Globus pallidus (tissue), 1 donor: ENCODE measurements around the gene CHN2.

Source experiments
- DNase-seq: peaks from one replicate; pipeline ENCODE4 v3.0.0-alpha.2; 2015; ENCODE audit warnings: low spot score

CHN2 gene

DNA sequence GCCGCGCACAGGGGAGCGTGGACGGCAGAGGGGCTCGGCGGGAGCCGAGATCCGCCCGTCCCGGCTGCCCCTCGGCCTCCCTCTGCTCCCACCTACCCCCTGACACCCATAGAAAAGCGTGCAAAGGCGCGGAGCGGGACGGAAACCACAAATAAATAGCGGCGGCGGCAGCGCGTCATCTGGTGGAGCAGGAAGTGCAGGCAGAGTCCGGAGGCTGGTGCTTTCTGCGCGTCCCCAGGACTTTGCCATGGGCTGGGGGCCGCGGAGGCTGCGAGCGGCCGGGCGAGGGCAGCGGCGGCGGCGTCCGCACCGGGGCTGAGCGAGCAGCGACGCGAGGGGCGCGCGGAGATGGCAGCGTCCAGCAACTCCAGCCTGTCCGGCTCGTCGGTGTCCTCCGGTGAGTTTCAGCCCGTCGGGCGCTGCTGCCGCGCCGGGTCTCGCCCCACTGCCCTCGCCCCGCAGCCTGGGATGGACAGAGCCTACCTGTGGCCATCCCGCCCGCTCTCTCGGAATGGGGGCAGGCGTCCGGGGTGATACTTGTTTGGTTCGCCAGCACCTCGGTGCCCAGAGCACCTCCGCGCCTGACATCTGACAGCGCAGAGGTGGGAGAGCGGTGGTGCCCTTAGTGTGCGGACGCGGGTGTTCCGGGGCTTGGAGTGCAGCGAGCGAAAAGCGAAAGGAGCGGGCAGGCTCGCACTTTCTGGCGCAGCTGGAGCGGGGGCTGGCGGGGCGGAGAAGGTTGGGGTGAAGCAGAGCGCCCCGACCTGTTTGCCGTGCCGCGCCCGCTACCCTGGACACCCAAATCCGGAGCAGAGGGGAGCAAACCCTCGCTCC, at the start of gene CHN2:
Gene CHN2 (plus strand): TSS at position 182 of the 834 bp plus-strand sequence.
- DNase-seq = peak; percentile 80

- DNase-seq = no peak
Measured at GRCh38 chr7:29145553-29146056, 49.0 kb upstream of the CHN2 start.

DNA sequence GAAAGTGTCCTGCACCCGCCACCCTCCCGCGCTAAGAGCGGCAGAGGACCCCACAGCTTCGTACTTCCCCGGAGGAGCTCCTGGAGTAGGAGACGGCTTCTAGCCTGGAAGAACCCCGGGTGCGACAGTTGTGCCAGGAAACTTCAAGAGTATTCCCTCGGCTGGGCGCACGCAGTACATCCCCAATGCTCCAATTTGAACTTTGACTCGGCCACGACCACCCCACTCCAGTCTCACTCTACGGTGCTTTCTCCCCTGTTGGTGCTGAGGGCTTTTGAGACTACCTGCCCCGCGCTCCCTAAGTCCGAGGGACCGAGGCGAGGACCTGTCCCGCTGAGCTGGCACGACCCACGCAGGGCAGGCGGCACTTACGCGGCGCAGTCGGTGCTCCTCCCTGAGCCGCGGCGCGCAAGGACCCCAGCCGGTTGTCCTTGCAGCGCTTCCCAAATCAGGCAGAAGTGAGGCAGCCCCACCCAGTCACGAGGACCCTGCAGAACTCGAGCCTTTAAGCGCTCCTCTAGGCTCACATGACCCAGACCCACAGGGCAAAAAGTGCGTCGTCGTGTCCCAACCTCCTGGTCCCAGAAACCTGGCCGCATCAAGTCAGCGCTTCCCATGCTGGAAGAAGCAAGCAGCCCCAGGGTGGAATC, 48.4 kb upstream of the CHN2 start, which contains the start of gene CPVL:
Gene CPVL (minus strand): TSS at position 481 of the 650 bp plus-strand sequence. CDS start 25,476 bp downstream, outside the sequence.
- DNase-seq = peak; percentile 25

DNA sequence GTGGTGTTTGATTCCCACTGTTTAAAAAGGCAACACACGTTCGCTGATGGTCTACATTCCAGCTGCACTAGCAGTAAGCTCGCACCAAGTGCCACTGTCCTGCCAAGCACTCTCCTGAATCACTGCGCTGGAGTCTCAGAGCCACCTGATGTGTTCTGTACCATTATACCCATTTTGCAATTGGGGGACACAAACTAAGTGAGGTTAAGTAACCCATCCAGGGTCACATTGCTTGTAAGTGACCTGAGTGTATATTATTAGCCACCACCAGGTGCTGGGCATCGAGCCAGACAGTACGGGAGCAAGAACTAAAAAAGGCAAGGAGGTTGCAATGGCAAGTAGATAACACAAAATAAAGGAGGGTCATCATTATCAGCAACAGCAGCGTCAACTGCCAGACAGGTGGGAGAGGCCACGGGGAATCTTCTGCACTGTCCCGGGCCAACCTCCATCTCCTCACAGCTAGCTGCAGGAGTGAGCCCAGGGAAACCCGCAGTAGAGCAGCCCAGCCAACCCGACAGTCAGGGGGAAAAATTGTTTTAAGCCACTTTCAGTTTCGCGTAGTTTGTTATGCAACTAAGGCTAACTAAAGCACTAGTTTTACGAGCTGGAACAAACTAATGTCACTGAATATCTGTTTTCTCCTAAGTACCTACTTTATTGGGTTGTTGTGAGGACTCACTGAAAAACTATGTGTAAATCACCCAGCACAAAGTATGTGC, 47.5 kb upstream of the CHN2 start:
- no peak for DNase-seq

- no peak for DNase-seq
Measured at GRCh38 chr7:29147821-29148220, 46.8 kb upstream of the CHN2 start.

DNA sequence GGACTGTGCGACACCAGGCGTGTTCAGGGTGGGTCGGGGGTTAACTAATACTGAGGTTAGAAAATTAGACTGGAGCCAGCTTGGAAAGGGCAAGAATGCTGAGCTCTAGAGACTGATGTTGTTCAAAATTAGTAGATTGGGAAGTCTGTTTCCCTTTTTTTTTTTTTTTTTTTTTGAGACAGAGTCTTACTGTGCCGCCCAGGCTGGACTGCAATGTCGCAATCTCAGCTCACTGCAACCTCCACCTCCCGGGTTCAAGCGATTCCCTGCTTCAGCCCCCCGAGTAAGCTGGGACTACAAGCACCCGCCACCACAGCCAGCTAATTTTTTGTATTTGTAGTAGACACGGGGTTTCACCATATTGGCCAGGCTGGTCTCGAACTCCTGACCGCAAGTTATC, 45.5 kb upstream of the CHN2 start:
- no peak for DNase-seq

- no peak for DNase-seq
Measured at GRCh38 chr7:29150856-29151255, 43.7 kb upstream of the CHN2 start.

GRCh38 chr7:29154076-29154475, 40.5 kb upstream of the CHN2 start:
- no peak for DNase-seq

DNA sequence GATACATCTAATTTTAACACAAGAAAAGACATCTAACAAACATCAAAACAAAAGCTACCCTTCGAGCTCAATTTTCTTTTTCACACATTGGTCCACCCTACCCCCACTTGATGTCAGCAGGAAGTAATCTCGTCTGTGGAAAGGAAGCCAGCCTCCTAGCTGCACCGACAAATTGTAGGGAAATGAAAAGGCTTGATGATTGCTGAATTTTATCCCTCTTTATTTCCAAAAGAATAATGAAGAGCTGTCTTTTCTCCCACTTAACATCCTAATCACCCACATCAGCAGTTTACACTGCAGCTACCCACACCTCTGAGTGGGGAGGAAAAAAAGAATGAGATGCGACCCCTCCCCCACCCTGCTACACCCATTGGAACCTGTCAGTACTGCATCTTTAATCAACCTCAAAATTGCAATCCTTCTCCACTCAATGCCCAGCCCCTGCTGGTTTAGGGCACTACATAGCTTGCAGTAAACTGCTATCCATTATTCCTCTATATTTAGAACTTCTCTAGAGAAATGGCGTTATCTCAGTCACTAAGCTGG, 37.6 kb upstream of the CHN2 start:
- no peak for DNase-seq

DNA sequence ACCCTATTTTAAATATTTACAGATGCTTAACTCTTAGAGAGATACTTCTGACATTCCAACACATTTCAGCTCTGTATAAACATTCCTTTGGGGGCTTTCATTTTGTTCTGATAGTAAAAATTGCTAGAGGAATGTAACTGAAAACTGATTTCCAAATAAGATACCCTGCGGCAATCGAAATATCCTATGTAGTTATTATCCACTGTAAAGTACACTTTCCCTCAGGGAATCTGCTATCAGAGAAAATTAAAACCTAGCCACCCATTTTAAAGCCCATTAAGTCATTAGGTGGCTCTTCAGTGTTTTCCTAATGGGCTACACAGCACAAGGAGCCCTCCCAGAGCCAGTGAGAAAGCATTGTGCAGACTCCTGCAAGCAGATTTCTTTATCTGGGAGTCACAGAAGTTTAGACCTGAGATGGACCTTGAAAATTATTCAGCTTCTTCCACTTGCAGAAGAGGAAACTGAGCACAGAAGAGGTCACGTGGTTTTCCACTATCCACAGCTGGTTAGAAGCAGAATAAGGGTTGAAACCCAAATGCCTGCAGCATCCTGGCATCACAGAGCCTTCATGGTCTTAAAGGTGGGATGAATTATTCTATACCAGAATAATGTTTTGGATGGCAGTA, 35.7 kb upstream of the CHN2 start:
- no peak for DNase-seq

- no peak for DNase-seq
Measured at GRCh38 chr7:29160080-29160479, 34.5 kb upstream of the CHN2 start.

DNA sequence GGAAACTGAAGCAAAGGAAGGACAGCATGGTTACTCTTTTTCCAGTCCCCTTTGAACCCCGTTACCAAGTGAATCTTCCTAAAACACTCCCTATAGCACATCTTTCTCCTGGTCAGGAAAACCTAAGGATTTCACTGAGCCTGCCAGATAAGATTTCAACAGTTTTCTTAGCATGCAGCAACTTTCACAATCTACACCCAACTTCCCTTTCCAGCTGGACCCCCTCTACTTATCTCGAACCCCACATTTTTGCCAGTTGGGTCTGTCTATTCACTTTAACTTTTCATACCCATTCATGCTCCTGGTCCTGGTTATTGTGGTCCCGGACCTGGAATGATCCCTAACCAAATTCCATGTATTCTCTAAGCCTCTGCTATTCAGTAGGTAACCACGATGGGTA, 33.3 kb upstream of the CHN2 start:
- DNase-seq = no peak

DNA sequence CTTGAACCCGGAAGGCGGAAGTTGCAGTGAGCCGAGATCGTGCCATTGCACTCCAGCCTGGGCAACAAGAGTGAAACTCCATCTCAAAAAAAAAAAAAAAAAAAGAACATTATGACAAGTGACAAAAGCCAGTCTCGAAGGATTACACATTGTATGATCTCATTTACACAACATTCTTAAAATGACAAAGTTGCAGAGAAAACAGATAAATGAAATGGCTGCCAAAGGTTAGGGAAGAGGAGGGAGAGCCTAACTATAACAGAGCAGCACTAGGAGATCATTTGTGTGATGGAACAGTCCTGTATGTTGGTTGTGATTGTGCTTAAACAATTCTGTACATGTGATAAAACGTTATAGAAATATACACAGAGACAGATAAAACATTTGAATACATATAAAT, 32.0 kb upstream of the CHN2 start:
- no peak for DNase-seq

GRCh38 chr7:29163854-29164253, 30.7 kb upstream of the CHN2 start:
- no peak for DNase-seq

- no peak for DNase-seq
Measured at GRCh38 chr7:29167721-29168120, 26.9 kb upstream of the CHN2 start.

- no peak for DNase-seq
Measured at GRCh38 chr7:29170781-29171180, 23.8 kb upstream of the CHN2 start.

- DNase-seq = no peak
Measured at GRCh38 chr7:29173458-29173857, 21.1 kb upstream of the CHN2 start.

- DNase-seq = peak; percentile 64
Measured at GRCh38 chr7:29177963-29178600, 16.5 kb upstream of the CHN2 start.

GRCh38 chr7:29179115-29179514, 15.5 kb upstream of the CHN2 start:
- DNase-seq = no peak

DNA sequence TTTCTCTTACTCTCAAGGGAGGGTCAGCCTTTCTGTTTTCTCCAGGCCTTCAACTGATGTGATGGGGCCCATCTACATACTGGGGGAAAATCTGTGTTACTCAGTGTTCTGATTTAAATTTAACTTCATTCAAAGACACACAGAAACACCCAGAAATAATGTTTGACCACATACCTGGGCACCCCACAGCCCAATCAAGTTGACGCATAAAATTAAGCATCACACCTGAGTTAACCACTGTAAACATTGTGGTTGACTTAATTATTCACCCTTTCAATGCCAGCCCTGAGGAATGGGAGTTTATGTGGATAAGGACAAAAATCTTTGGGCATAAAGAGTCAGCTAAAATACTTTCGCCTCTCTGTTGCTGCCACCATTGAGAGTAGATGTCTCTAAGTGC, 10.0 kb upstream of the CHN2 start:
- no peak for DNase-seq

DNA sequence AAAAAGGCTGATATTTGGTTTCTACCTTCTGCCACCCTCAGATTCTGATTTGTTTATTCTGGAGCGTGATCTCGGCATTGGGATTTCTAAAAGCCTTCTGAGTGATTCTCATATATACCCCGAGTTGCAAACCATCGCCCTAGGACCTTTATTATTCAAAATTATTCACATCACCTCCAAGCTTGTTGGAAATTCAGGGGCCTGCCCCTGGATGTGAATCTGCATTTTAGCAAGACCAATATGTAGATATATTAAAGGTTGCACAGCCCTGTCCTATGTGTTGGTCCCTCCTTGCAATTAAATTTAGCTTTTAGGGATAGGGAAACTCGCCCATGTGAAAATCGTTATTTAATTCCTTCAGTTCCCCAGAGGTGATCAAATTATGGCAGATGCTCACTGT, 9.0 kb upstream of the CHN2 start:
- DNase-seq = no peak
